Thoracic aorta (tissue), 2 donors: ENCODE data around the gene GIGYF1. TPM values are rescaled to one million over a fixed set of nuclear protein-coding genes. Genes with fewer than 3 reads are reported as not detected.
A peak's percentile ranks its signal among the peaks of the same experiment; 100 is the strongest.

Experiments used
- ATAC-seq: fragments of 150-250 bp; one replicate; pipeline ENCODE4 v1.8.0; 2017; ENCODE audit warnings: low read depth; ENCODE audit not compliant: insufficient number of reproducible peaks, low FRiP score
- DNase-seq: peaks from one replicate; pipeline ENCODE4 v3.0.0-alpha.2; 2020; ENCODE audit warnings: low spot score
- H3K27ac ChIP-seq, 2 donors: fragments of 200-600 bp; sonication (generic); 1 replicate in 1 of 2; 2 replicates in 1 of 2; pipeline ENCODE4 v1.5.1; 2016; ENCODE audit warnings: mild to moderate bottlenecking in 2 of 2, moderate library complexity in 2 of 2
- H3K27me3 ChIP-seq: fragments of 200-600 bp; sonication (generic); replicated peaks from 2 replicates; pipeline ENCODE4 v1.6.0; 2016; ENCODE audit warnings: mild to moderate bottlenecking; ENCODE audit not compliant: insufficient read depth
- H3K36me3 ChIP-seq: fragments of 200-600 bp; sonication (generic); one replicate; pipeline ENCODE4 v1.5.1; 2016
- H3K4me1 ChIP-seq, 2 donors: fragments of 200-600 bp; sonication (generic); 1 replicate in 1 of 2; 2 replicates in 1 of 2; pipeline versions ENCODE4 v1.5.1 to v1.6.0; 2016; ENCODE audit warnings: low read depth in 2 of 2, mild to moderate bottlenecking in 1 of 2; ENCODE audit not compliant: control insufficient read depth in 1 of 2
- H3K4me3 ChIP-seq: fragments of 200-600 bp; sonication (generic); 2 replicates; pipeline ENCODE4 v1.5.1; 2016; ENCODE audit warnings: mild to moderate bottlenecking
- H3K9me3 ChIP-seq: fragments of 200-600 bp; sonication (generic); 2 replicates; pipeline ENCODE4 v1.5.1; 2016
- total RNA-seq, 2 donors: library from RNA; depleted of rRNA; stranded (reverse); fragments of >200 nt; gene quantifications; one replicate each; pipeline versions ENCODE4 v1.1.0 to v1.2.3, GENCODE V29; 2016
- TF ChIP-seq, protein P1 (sequence below): fragments of 200-600 bp; sonication (generic); IDR thresholded peaks from one replicate; pipeline ENCODE4 v1.5.1; 2019; ENCODE audit warnings: antibody characterized with exemption

The GIGYF1 gene
- total RNA-seq, 2 donors from 2014 or later, result 35.7 to 40.7 TPM

- H3K4me3 ChIP-seq, result no peak overlapping the region
- H3K27me3 ChIP-seq, result peaks cover 5% of the 10 kb centered on the region
- H3K9me3 ChIP-seq, result no peaks in the 10 kb centered on the region
- no peak for DNase-seq
- H3K4me1 ChIP-seq, result peaks cover 0 to 10% of the 10 kb centered on the region in 2 donors
- H3K27ac ChIP-seq, result no peak overlapping the region
- TF ChIP-seq, protein P1, sequence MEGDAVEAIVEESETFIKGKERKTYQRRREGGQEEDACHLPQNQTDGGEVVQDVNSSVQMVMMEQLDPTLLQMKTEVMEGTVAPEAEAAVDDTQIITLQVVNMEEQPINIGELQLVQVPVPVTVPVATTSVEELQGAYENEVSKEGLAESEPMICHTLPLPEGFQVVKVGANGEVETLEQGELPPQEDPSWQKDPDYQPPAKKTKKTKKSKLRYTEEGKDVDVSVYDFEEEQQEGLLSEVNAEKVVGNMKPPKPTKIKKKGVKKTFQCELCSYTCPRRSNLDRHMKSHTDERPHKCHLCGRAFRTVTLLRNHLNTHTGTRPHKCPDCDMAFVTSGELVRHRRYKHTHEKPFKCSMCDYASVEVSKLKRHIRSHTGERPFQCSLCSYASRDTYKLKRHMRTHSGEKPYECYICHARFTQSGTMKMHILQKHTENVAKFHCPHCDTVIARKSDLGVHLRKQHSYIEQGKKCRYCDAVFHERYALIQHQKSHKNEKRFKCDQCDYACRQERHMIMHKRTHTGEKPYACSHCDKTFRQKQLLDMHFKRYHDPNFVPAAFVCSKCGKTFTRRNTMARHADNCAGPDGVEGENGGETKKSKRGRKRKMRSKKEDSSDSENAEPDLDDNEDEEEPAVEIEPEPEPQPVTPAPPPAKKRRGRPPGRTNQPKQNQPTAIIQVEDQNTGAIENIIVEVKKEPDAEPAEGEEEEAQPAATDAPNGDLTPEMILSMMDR, result no peak
- no peak for ATAC-seq
- H3K36me3 ChIP-seq, result no peaks in the 10 kb centered on the region
Observed at GRCh38 chr7:100723732-100724275, 29.8 kb upstream of the GIGYF1 start.

DNA sequence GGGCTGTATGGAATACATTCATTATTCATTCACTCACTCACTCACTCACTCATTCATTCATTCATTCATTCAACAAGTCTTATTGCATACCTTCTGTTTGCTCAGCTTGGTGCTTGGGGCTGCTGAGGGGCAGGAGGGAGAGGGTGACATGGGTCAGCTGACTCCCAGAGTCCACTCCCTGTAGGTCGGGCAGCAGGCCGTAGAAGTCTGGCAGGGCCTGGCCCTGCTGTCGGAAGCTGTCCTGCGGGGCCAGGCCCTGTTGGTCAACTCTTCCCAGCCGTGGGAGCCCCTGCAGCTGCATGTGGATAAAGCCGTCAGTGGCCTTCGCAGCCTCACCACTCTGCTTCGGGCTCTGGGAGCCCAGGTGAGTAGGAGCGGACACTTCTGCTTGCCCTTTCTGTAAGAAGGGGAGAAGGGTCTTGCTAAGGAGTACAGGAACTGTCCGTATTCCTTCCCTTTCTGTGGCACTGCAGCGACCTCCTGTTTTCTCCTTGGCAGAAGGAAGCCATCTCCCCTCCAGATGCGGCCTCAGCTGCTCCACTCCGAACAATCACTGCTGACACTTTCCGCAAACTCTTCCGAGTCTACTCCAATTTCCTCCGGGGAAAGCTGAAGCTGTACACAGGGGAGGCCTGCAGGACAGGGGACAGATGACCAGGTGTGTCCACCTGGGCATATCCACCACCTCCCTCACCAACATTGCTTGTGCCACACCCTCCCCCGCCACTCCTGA is 28.6 kb upstream of the GIGYF1 start:
- Histone ChIP-seq H3K4me3 (no peak overlapping the region), H3K36me3 (no peaks in the 10 kb centered on the region), H3K27ac (no peak overlapping the region), H3K9me3 (no peaks in the 10 kb centered on the region), H3K4me1 (peaks cover 0 to 10% of the 10 kb centered on the region in 2 donors), H3K27me3 (peaks cover 5% of the 10 kb centered on the region)
- no peak for DNase-seq
- ATAC-seq, result no peak
- TF ChIP-seq, protein P1, result no peak

- no peaks in the 10 kb centered on the region for H3K36me3 ChIP-seq
- H3K27me3 ChIP-seq, result peaks cover 5% of the 10 kb centered on the region
- peaks cover 0 to 10% of the 10 kb centered on the region in 2 donors for H3K4me1 ChIP-seq
- H3K4me3 ChIP-seq, result no peak overlapping the region
- DNase-seq (no peak), ATAC-seq (no peak)
- H3K27ac ChIP-seq, result no peak overlapping the region
- no peaks in the 10 kb centered on the region for H3K9me3 ChIP-seq
- TF ChIP-seq, protein P1, result no peak
Observed at GRCh38 chr7:100721505-100721812, 27.4 kb upstream of the GIGYF1 start.

GRCh38 chr7:100720671-100721504 is 26.8 kb upstream of the GIGYF1 start:
- Histone ChIP-seq H3K36me3 (no peaks in the 10 kb centered on the region), H3K27me3 (peaks cover 5% of the 10 kb centered on the region), H3K4me3 (no peak overlapping the region), H3K9me3 (no peaks in the 10 kb centered on the region), H3K4me1 (peaks cover 0 to 10% of the 10 kb centered on the region in 2 donors), H3K27ac (peak overlapping the region in 1 of 2 donors; percentile 28)
- no peak for DNase-seq
- TF ChIP-seq, protein P1, result no peak
- no peak for ATAC-seq

GRCh38 chr7:100720279-100720670 is 26.2 kb upstream of the GIGYF1 start, which contains the start of gene EPO:
Gene EPO, plus strand, starts transcription at chr7:100720468. Its CDS starts 513 bp downstream, at chr7:100720981.
- H3K27me3 ChIP-seq, result peaks cover 5% of the 10 kb centered on the region

More at GRCh38 chr7:100720279-100720670, 26.2 kb upstream of the GIGYF1 start, which contains the start of gene EPO:
- TF ChIP-seq, protein P1, result no peak
- Histone ChIP-seq H3K36me3 (no peaks in the 10 kb centered on the region), H3K27ac (peak within 1 kb of the TSS in 1 of 2 donors; percentile 28), H3K4me1 (peaks cover 0 to 10% of the 10 kb centered on the region in 2 donors), H3K9me3 (no peaks in the 10 kb centered on the region), H3K4me3 (no peak within 1 kb of the TSS)
- no peak for ATAC-seq
- no peak for DNase-seq
